HG03139 (cell line): Measurements from ENCODE around the gene TMPRSS11D.
A peak's percentile ranks its signal among the peaks of the same experiment; 100 is the strongest.

Experiments
- ATAC-seq: cut with Tn5 transposase; IDR thresholded peaks from one replicate; pipeline ENCODE4 v1.9.1; 2021; ENCODE audit not compliant: unreplicated experiment

The TMPRSS11D gene

DNA sequence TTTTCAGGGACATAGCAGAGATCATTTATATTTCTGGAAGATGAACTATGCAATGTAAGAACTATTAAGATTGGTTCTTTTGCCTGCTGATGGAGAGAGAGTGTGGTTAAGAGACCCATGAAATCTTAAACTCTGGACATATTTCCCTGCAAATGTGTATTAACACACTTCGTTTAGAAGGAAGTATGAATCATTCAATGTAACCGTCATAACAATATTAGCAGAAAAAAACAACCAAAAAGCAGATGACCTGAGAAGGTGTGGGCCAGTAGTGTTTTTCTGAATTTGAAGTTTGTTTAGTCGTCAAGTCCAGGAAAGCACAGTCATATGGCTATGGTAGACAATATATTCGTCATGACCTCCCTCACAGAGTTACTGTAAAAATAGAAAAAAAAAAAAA lies 2.5 kb upstream of the TMPRSS11D start:
- no peak for ATAC-seq

DNA sequence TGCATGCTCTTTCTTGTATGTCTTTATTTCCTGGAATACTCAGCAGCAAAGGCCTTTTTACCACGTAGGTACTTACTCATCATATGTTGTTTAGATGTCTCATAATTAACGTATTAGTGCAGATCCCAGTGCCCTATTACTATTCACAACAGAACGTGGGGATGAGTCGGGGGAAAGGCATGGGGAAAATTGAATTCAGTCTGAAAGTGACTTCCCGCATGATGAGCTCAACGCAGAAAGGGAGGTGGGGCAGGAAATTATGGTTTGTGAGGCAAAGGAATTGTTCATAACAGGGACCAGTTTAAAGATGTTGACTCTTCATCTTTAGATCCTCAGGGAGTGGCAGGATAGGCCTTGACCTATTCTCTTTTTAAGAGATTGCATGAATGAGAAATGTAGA lies 2.0 kb upstream of the TMPRSS11D start:
- ATAC-seq: no peak

DNA sequence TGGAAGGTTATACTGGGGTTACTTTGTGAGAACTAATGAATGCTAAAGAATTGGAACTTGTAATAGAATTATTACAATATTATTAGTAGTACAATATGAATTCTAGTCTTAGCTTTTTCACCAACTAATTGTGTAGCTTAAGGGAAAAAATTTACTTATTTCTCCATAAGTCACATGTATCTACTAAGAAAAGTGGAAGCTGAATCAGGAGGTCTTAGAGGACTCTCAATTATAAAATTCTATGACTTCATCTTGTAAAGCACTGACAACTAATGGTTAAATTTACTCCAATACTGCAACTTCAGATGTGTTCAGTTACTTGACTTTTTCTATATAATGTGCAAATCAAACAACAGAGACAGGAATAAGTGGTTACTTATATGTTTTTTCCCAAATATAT lies 899 bp upstream of the TMPRSS11D start:
- no peak for ATAC-seq

DNA sequence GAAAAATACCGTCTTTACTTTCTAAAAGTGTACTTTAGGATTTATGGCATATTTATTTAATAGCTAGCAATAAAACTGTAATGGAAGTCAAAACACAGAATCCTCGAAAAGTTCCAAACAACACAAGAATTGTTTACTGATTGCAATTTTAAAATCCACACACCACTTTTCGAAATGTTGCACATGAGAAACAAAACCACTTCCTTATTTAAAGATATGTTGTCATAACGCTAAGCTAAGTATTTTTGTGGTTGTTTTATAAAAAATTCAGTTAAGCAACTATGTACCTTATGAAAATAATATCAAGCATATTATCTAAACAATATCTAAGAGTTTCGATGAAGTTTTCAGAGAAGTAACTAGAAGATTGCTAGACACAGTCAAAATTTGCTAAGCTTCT lies 344 bp downstream of the TMPRSS11D start:
- no peak for ATAC-seq

DNA sequence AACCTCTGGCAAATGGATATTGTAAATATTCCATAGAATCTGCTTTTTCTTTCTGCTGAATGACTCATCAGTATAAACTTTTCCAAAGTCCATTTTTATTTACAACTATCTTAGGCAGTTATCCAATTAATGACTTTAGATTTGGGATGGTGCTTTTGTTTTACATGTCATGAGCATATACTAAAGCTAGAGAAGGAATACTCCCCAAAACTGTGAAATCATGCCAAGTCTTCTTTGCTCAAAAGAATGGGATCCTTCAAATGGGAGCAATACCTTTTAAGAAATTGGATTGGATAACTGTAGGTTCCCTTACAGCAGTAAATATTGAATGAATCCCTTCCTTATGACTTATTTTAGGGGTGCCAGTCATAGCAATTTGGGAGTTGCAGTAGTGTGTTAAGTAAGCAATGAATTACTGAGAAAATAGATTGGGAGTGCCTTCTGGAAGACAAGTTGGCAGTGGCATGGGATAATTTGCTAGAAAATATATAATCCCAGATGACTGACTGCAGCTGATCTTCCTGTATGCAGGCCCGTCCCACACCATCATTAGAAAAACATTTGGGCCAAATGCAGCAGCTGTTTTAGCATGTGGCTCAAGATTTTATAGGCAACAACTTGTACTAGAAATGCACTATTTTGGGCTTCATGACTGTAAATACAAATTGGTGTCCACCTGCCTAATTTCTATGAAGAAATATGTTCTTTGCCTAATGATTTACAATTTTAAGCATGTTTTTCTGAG lies 2.8 kb downstream of the TMPRSS11D start:
- no peak for ATAC-seq

DNA sequence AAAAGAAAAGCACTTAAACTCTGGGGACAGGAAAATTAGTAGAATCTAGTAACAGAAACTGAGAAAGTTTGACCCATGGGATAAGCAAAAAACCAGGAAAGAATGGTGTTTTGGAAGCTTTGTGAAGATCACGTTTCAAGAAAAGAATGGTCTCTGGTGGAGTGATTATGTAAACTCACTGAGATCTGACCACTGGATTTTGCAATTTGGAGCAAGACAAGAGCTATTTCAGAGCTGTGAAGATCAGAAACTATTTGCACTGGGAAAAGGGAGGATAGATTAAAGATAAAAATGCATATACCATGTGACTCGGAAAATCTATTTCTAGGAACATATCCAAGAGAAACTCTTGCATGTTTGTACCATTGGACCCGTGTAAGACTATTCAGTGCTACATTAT lies 4.3 kb downstream of the TMPRSS11D start:
- no peak for ATAC-seq

DNA sequence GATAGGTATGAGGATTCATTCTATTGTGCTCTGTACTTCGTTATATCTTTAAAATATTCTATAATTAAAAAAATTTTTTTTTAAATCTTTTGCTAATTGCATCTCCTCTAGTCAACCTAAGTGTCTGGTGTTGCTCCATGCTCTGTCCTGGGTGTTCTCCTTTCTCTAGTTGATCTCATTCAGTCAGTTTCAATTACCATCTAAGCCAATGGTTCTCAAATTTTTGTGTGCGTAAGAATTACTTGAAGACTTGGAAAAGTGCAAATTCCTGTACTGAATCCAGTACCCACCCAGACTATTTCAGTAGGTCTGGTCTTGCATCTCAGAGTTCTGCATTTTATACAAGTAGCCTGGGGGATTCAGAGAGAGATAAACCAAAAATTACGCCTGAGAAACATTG lies 6.7 kb downstream of the TMPRSS11D start:
- ATAC-seq: no peak

GRCh38 chr4:67874986-67875385 lies 8.8 kb downstream of the TMPRSS11D start:
- ATAC-seq: no peak

DNA sequence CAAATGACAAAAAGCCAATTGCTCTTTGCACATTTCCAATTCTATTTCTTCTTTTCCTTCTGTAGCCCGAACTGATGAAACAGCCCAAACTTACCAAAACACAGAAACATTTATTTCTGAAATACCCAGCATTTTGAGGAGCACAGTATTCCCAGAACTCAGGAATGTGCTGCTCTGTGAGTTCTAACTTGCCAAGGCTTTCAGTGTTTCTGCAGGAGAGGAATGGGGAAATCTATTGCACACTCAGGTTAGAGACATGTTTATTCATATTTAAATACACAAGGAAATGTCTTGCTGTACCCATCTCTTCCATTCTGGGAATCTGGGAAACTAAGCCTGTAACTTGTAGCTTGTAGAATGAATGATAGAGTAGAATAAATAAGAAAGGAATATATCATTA lies 10.7 kb downstream of the TMPRSS11D start:
- ATAC-seq: no peak

- ATAC-seq: peak; percentile 74
Observed at GRCh38 chr4:67871867-67872266, 11.9 kb downstream of the TMPRSS11D start.

DNA sequence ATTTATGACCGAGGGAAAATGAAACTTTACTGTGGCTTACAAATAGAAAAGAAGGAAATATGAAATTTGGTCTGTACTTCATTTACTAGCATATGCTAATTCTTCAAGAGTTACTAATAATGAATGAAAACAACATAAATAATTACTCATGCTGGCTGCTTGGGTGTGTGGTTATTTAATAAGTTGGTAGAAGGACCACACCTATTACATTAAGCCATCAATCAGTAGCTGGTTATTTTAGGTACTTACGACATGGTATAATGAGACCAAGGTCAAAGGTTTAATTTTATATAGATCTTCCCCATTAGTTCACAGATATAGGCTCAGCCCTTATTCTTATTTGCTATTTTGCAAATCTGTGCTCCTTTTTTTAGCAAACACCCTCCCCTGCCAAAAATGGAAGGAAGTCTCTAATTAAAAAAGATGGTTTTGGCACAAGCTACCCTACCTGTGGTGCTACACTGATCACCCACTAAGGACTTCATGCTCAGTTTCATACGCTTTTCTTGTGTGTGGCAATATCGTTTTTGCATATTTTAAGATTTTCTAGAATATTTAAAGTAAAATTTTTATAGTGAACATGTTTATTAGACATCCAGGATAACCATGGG lies 14.1 kb downstream of the TMPRSS11D start:
- ATAC-seq: no peak

GRCh38 chr4:67861513-67861912 lies 22.3 kb downstream of the TMPRSS11D start:
- no peak for ATAC-seq

GRCh38 chr4:67853336-67853735 lies 30.5 kb downstream of the TMPRSS11D start:
- no peak for ATAC-seq

- no peak for ATAC-seq
Observed at GRCh38 chr4:67820903-67821302, 62.9 kb downstream of the TMPRSS11D start.

DNA sequence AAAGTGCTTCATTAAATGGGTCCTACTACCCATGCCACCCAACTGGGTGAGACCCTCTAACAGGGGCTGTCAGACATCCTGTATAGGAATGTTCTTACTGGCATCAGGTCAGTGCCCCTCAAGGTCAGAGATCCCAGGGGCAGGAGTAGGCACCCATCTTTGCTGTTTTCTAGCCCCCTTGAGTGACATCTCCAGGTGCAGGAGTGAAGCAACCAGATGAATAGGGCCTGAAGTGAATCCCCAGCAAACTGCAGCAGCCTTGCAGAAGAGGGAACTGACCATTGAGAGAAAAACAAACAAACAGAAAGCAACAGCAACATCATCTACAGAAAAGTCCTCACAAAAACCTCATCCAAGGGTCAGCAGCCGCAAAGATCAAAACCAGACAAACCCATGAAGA lies 73.8 kb downstream of the TMPRSS11D start:
- ATAC-seq: no peak

GRCh38 chr4:67809502-67809901 lies 74.3 kb downstream of the TMPRSS11D start:
- no peak for ATAC-seq

GRCh38 chr4:67796810-67797209 lies 87.0 kb downstream of the TMPRSS11D start:
- no peak for ATAC-seq

- ATAC-seq: no peak
Observed at GRCh38 chr4:67790721-67791120, 93.1 kb downstream of the TMPRSS11D start.

- no peak for ATAC-seq
Observed at GRCh38 chr4:67787311-67787710, 96.5 kb downstream of the TMPRSS11D start.

- no peak for ATAC-seq
Observed at GRCh38 chr4:67785528-67785927, 98.3 kb downstream of the TMPRSS11D start.

DNA sequence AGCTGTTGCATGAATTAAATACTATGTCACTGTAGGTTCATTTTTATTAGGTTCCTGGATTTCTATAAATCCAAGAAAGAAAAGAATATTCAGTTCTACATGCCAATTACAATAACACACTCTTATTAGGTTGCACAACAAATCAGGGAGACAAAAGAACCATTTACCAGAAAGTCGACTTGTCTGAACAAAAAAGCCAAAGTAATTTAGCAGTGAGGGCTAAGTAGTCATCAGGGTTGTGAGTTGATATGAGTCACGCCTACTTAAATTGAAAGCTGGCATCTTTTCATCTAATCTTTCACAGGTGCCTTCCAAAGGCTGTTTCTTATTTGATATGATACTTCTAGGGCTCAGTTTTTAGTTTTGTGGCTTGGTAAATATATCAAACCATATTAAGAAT lies 104.2 kb downstream of the TMPRSS11D start:
- no peak for ATAC-seq

DNA sequence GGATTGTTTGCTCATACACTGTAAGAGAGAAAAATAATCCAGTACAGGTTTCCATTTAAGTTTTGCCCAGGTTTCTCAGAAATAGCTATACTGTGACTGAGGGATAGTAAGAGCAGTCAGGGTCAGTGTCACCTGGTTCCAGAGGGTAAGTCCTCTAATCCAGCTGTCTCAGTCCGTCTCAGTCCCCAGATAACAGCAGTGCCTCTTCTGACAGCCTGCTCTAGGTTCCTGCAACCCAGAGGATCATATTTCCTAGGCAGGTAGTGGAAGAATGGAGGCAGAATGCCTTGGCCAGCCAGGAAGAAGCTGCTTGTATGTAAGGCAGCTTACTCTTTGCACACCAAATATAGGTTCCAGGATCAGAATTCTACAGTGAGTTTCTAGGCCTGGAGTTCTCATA lies 107.1 kb downstream of the TMPRSS11D start:
- ATAC-seq: no peak
